Peyer's patch (tissue), 4 donors: Measurements from ENCODE around the gene CLEC4M.

Source experiments
- CTCF ChIP-seq, 6 experiments: fragments of 450-650 bp in 4 of 6; fragments of 200-600 bp in 2 of 6; sonication (generic) in 1 of 6; IDR thresholded peaks; one replicate each; pipeline ENCODE4 v1.5.1; 2017 to 2019; ENCODE audit warnings: antibody characterized with exemption in 6 of 6, mild to moderate bottlenecking in 3 of 6, moderate library complexity in 1 of 6
- POLR2A ChIP-seq, 2 donors: fragments of 450-650 bp; IDR thresholded peaks; one replicate each; pipeline ENCODE4 v1.5.1; 2017; ENCODE audit warnings: antibody characterized with exemption in 2 of 2, mild to moderate bottlenecking in 2 of 2, moderate library complexity in 2 of 2

GRCh38 chr19:7748171-7748570, 14.9 kb upstream of the CLEC4M start:
- TF ChIP-seq CTCF (IDR thresholded peaks at IDR 0.05): no peak
- no peak for TF ChIP-seq POLR2A (IDR thresholded peaks at IDR 0.05)
